H1 (cell line): ENCODE measurements around the gene DIP2C. TPM values are rescaled to one million over a fixed set of nuclear protein-coding genes. Genes with fewer than 3 reads are reported as not detected.

ENCODE experiments used
- NANOG ChIP-seq: IDR thresholded peaks from 2 replicates; pipeline ENCODE4 v1.6.1; 2011; ENCODE audit warnings: low read length, low read depth, mild to moderate bottlenecking, inconsistent platforms; ENCODE audit not compliant: insufficient read depth, poor library complexity, severe bottlenecking
- RNF2 ChIP-seq: fragments of 200-900, 300-1000 bp; sonication (generic); IDR thresholded peaks from 2 replicates; pipeline ENCODE4 v1.7.1; 2016; ENCODE audit warnings: borderline replicate concordance, low read depth, mild to moderate bottlenecking, antibody characterized with exemption, low read length; ENCODE audit not compliant: poor library complexity, severe bottlenecking; ENCODE audit errors: missing control alignments
- SRF ChIP-seq: IDR thresholded peaks from 2 replicates; pipeline ENCODE4 v1.6.1; 2011; ENCODE audit warnings: mild to moderate bottlenecking, low read depth, low read length, moderate library complexity
- polyA plus RNA-seq, 7 experiments: library from polyadenylated mRNA; depleted of rRNA in 3 of 7; stranded (reverse) in 5 of 7; unstranded in 2 of 7; fragments of >200 nt in 5 of 7; fragments of 200-250 nt in 2 of 7; gene quantifications; 1 replicate in 5 of 7; 2 replicates in 1 of 7; 4 replicates in 1 of 7; pipeline versions ENCODE4 v1.2.1 to v1.2.3, GENCODE V29; 2011 to 2013; ENCODE audit warnings: missing spikeins in 2 of 7, mixed read lengths in 2 of 7
- total RNA-seq: library from RNA; stranded (reverse); fragmentation: NEBNext Ultra II Directional; extraction: Animal tissue kit (Norgen Biotek cat#: 25700); gene quantifications from 2 replicates; pipeline ENCODE4 v1.2.1, GENCODE V29; 2021

DIP2C gene
- total and polyA plus RNA-seq, 2 of the 8 experiments (the other 6 are each of a cell fraction or from before 2014, with no cell fraction given) = 3.8 to 9.3 TPM

DNA sequence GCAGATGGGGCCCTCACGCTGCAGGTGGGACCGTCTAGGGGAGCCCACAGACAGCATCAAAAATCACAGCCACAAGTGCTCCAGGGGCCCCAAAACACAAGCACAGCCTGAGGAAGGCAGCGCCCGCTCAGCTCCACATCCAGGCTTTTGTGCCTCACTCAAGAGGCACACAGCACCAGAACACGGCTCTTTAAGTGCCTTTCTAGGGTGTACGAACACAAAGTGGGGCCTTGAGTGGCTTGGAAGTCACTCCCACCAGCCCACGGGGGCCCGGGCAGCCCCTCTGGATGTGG lies 65.2 kb downstream of the DIP2C start (continued):
- TF ChIP-seq SRF (no peak), NANOG (no peak), RNF2 (no peak)
